Activated CD8-positive, alpha-beta memory T cell treated with anti-CD3 and anti-CD28 coated beads, Interleukin-2, amount 50 U/mL, for 24 hours (primary cell): Measurements from ENCODE around the gene SLC1A7.

ENCODE experiments used
- DNase-seq: peaks from one replicate; pipeline ENCODE4 v3.0.0-alpha.2; 2020; ENCODE audit errors: extremely low read depth

Gene SLC1A7

DNA sequence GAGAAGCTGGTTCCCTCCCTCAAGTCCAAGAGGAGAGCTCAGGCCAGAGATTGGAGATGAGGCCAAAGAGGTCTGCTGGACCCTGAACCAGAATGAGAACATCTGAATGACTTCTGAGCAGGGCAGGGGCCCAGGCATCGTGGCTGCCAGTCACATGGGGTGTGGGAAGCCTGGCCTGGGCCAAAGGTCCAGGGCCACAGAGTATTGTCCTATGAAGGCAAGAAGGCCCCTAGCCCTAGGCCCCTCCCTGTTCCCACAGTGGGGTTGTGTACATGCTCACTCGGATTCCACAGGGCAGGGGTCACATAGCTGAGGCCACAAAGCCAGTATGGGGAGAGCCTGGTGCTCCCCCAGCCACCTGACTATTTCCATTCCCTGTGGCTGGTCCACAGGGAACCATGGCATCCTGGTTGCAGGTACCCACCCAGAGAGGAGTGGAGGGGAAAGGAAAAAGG lies 18.5 kb upstream of the SLC1A7 start:
- no peak for DNase-seq

DNA sequence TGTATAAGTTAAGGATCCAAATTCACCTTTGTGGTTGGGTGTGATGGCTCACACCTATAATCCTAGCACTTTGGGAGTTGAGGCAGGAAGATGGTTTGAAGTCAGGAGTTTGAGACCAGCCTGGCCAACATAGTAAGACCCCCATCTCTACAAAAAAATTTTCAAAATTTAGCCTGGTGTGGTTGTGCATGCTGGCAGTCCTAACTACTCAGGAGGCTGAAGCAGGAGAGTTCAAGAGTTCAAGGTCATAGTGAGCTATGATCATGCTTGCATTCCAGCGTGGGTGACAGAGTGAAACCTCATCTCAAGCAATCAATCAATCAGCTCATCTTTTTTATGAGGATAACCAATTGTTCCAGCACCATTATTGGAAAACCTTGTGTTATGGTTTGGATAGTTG lies 16.5 kb upstream of the SLC1A7 start:
- no peak for DNase-seq

DNA sequence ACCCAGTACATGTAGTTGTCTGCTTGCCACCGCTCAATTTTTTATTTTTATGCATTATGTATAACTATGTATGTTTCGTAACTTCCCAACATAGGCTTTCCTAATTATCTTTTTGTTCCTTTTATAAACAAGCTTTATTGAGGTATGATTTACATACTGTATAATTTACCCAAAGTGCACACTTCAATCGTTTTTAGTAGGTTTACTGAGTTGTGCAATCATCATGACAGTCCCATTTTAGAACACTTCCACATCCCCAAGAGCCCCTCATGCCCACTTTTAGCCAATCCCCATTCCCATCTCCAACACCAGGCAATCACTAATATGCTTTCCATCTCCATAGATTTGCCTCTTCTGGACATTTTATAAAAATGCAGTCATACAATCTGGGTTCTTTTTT lies 14.3 kb upstream of the SLC1A7 start:
- DNase-seq, result no peak

DNA sequence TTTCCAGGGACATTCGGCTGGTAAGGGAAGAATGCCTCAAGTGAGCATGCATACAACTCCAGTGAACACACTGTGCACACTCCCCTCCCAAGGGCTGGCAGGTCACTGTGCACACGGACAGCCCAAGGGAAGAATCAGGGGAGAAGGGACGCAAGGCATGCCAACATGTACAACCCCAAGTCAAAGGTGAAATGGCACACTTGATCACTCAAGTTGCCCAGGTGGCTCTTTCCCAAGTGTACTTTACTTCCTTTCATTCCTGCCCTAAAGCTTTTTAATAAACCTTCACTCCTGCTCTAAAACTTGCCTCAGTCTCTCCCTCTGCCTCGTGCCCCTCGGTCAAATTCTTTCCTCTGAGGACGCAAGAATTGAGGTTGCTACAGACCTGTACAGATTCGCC lies 13.5 kb upstream of the SLC1A7 start:
- DNase-seq, result no peak

DNA sequence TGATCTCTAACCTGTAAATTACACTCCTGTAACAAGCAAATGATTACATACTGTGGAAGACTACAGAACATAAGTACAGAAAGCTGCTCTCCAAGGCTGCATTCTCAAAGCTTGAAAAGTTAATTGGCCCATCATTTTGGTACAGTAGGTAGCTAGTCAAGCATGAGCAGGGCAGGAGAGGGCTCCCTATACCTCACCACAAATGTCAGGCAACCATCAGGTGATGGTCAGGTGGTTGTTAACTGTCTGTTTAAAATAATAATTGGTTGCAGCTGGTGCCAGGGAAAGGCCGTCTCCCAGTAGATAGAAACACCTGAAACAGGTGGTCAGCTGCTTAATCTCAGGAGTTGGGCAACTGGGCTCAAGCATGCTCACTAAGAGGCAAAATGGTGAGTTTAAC lies 13.1 kb upstream of the SLC1A7 start:
- no peak for DNase-seq

DNA sequence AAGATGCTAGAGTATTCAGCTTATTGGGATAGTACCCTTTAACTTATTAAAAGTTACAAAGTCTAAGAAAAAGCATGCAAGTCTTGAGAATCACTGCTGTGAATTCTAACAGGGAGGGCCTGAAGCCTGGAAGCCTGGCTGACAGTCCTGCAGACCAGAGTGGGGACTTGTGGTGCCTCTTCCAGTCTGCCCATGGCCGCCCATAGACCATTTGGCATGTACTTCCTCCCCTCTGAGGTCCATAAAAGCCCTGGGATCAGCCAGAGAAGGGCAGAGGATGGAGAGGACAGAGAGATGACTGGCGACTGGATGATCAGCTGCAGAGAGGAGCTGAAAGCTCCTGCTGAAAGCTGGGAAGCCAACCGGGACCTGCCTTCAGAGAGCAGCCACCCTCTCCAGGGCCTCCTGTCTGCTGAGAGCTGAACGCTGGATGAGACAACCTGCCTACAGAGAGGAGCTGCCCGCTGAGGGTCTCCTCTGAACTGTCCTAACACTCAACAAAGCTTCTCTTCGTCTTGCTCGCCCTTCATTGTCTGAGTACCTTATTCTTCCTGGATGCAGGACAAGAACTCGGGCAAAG lies 12.5 kb upstream of the SLC1A7 start:
- DNase-seq, result no peak

DNA sequence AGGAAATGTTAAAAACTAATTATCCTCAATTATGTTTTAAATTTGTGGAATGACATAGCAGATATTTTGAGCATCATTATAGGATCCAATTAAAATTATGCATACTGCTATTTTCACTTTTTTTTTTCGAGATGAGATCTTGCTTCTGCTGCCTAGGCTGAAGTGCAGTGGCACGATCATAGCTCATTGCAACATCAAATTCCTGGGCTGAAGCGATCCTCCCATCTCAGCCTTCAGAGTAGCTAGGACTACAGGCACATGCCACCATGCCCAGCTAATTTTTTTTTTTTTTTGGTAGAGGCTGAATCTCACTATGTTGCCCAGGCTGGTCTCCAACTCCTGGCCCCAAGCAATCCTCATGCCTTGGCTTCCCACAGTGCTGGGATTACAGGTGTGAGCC lies 11.3 kb upstream of the SLC1A7 start:
- no peak for DNase-seq

DNA sequence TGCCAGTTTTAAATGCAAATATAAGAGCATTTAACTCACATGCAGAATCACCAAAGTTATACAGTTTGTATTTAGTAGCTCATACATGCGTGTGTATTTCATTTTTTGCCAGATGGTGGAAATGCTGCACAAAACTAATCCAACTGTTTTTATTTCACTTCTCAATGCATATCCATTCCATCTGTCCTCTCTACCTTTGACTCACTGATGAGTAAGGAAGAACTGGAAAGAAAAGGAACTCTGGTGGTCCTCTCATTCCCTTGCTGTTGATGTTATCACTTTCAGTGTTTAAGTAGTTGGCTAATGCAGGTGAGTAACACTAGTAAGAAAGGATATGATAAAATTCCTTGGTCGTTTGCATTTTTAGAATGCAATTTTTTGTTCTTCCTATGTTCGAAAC lies 5.7 kb upstream of the SLC1A7 start:
- DNase-seq, result no peak

DNA sequence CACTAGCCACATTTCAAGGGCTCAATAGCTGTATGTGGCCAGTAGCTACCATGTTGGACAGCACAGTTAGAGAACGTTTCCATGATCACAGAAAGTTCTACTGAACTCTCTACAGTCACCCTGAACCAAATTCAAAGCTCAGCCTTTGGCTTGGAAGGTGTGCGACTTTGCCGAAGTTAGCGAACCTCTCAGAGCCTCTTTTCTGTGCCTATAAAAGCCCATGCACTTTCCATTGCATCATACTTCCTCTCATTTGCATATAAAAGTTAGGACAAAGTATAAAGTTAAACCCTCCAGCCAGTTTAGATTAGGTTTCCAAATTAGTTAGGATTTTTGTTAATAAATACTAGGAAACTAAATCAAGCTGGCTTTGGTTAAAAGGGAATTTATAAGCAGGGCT lies 4.7 kb upstream of the SLC1A7 start:
- no peak for DNase-seq

DNA sequence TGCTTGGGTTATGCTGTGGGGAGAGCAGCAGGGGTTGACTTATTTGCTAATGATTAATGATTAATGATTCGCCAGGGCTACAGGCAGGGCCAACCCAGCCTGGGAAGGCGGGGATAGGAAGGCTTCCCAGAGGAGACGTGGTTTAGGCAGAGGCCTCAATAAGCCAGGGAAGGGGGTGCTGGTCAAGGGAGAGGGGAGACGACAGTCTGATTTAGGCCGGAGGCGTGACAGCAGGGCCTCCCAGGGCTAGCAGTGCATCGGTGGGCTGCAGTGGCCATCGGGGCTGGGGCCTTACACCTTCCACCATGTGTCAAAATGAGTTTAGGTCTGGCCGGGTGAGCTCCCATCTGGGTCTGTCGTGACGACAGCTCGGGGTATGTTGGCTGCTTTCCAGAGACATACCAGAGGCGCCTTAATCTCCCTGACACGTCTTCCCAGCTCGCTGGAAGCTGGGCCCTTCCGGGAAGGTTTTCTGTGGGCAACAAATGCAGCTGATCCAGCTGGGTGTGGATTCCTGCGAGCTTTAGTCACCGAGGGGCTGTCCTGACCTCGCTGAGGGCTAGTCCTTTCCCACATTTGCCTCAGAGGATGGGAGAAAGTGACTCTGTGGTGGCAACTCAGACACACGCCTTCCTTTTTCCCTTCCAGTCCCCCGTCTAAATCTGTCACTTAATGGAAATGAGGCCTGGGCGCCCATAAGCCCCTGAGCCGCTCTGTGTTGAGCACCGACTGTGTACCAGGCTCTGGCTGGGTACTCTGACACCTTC lies 3.7 kb upstream of the SLC1A7 start:
- no peak for DNase-seq

DNA sequence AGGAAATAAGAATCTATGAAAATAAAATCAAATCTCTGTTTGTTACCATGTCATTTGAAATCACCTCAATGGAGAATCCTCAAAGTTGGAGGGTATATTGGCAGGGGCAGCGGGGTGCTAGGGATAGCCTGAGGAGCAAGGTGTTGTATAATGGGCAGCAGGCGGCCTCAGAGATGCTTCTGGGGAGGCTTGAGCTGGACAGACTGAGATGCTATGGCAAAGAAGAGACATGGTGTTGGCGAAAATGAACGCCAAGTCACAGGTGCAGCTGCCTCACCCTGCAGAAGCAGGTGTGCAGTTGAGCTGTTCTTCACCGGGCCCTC lies 3.1 kb upstream of the SLC1A7 start:
- DNase-seq, result no peak

DNA sequence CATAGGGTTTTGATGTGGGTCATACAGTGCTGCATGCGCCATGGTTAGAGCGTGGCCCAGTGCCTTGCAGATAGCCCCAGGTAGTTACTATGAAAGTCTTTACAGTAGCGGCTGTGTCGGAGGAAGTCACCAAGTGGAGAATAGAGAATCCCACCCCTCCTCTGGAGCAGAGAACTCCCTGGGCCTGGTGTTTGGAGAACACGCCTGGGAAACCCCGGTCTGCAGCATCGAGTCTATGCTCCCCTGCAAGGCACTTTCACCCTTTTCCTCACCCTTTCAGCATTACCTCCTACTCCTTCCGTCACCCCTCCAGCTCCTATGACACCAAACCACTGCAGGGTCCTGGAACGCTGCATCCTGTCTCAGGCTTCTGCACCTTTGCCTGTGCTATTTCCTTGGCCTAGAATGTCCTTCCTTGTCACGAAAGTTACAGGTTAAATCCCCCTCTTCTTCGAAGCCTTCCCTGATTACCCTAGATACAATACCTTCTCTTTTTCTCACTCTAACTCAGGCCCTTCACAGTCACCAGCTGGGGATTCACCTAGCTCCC lies 2.7 kb upstream of the SLC1A7 start:
- no peak for DNase-seq

DNA sequence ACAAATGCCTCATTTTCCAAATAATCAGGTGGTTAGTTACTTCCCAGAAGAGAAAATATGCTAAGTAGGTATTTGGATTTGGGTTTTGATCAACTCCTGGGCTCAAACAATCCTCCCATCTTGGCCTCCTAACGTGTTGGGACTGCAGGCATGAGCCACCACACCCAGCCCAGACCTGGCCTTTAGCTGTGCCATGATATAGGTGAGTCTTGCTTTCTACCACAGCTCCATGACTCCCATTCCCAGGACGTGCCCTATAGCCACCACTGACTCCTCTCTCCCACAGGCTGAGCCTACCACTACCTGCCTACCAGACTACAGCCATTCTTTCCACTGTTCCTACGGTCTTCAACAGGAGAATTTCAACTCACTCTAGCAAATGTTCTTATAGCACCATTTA lies 1.8 kb upstream of the SLC1A7 start:
- no peak for DNase-seq

DNA sequence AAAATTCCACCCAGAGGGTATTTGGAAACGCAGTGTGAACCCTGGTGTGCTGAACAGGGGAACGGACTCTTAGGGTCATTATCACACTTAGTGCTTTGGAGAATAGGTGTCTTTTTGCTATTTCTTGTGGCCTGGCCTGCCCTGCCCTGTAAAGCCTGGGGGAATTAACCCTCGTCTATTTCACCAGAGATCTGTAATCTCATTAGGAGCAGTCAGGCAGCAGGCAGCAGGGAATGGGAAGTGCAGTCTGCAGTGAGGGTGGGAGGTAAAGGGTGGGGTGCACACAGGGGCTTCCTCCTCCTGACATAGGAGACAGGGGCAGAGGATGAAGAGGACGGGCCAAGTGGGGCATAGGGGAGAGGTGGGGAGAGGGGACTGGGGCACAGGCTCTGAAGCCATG lies 1.1 kb upstream of the SLC1A7 start:
- no peak for DNase-seq

DNA sequence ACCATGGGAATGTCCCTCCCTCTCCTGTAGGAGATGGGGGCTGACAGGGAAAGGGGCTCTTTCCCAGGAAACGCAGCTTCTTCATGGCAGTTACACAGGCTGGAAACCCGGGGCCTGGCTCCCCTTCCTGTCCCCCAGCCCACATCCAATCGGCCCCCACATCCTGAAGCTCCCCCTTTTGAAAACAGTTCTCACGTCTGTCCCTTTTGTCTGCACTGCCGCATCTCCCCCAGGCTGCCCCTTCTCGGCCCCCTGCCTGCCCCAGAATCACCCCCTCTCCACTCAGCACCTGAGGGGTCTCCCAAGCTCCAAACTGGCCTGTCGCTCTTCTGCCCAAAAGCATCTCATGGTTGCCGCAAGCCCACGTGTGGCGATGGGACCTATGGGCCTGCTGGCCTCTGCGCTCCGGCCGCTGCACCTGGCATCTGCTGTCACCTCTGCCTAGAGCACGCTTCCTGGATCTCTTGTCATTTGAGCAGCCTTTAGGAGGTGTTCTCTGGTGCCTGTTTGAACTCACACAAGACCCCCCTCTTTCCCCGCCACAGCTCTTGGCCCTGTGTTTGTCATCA lies 867 bp downstream of the SLC1A7 start:
- DNase-seq, result no peak

DNA sequence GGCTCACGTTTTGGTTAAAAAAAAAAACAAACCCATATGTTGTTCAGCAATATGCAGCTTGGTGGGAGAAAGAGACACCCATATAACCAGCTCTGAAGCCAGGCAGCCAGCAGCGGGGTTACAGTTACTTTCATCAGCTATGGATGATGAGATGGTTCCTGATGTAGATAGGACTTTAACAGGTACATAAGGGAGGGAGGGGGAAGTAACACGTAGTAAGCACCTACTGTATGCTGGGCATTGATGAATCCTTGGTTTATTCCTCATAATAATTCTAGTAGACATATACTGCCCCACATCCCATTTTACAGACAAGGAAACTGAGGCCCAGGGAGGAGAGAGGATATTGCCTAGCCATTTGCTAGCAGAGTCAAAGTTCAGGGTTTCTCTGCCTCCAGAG lies 2.0 kb downstream of the SLC1A7 start:
- DNase-seq, result no peak

DNA sequence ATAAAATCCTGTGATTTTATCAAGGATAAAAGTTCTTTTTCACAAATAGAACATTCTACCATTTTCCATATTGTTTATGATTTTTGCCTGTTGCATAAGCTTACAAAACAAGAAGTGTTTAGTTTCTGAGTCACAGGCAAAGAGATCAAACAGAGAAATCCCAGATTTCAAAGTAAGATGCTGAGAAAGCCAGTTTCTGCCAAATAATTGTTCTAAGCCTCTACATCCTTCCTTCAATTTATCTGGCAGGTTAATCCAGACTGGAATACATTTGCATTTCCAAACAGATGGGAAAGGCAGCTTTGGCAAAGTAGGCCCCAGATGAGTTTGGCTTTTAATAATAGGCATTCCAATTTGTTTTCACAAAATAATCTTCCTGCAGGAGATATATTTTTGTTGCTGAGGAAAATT lies 2.5 kb downstream of the SLC1A7 start:
- DNase-seq, result no peak

DNA sequence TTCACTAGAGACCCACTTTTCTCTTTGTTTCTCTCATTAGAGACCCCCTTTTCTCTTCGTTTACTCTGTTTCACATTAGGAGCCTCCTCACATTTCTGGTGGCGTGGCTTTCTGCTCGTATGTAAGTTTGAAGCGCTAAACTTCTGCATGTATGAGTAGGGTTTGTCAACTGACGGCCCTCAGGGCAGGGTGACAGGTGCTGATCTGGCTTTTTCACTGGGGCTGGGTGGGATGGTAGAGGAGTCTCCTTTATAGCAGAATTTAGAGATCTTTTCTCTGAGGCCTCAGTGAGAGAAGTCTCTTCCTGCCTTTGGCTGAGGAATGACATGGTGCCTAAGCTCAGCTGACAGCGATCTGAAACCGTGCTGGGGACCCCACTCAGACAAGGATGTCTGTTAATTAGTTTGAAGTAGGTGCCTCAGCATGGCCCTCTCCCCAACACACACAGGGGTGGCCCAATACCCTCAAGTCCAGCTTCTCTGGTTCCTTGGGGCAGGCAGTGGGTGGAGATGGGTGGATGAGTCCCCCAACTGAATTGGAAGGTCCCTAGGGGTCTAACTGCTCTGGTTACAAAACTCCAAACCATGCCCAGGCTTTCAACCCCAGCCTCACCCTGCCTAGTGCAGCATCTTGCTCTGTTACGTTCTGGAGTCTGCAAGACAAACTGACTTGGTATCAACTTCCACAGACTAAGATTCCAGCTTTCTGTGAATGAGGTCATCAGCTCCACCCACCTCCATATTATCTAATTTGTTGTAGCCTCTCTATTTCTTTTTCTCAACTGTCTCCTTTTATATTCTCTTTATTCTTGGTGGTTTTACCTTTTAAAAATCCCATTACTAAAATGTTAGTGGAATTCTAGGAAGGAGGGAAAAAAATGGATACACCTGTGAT lies 3.2 kb downstream of the SLC1A7 start:
- DNase-seq, result no peak

DNA sequence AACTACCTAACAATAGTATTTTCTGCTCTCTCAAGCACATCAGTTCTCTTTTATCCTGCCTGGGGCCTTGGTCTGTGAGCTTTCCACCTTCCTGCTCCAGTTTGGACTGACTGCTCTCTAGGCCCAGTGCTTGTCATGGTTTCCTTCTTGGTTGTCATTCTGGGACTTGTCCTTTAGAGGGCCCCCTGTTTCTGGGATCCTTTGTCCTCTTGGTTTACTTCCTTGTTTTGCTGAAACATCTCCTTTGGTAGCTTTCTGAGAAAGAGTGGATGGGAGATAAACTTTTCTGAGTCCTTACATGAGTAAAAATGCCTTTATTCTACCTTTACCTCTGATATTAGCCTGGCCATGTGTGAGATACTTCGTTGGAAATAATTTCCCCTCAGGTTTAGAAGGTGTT lies 4.7 kb downstream of the SLC1A7 start:
- DNase-seq, result no peak

DNA sequence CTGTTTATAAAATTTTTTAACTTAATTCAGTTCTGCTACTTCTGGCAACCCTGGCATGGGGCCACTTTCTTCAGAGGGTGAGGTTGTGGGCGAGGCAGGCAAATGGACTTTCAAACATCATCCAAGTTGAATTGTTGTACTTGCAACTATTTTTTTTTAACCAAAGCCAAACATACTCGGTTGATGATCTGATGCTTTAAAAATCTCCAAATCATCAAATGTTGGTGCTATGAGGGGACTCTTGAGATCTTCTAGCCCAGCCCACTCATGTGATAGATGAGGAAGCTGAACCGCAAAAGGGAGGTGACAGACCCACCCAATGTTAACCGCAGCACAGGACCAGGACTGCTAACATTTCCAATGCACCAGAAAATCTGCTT lies 6.7 kb downstream of the SLC1A7 start:
- no peak for DNase-seq

DNA sequence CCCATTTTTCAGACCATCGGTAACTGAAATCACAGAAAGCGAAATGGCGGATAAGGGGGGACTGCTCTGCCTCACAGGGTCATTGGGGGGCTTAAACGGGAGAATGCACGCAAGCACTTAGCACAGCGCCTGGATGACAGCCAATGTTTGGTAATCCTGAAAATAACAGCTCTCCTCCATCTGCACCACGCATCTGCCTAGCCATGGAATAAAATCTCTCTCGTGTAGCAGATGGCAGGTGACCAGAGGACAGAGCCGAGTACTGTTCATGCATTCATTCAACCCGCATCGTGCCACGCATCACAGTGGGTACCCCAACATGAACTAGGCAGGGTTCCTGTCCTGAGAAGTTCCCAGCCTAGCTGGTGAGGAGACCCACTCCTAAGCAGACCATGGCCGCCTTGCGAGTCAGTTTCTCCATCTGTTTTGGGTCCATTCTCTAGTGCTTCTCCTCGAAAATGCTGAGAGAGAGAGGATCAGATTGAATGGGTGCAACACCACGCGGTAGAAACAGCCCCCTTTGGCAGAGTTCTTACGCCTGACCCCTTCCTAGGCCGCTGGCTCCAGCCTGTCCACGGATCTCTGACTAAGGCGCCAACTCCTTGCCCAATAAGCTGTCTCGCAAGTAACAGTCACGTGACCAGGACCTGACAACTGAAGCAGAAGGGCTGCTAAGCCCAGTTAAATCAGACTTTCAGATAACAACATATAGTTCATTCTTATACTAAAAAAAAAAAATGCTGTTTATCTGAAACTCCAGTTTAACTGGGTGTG lies 7.3 kb downstream of the SLC1A7 start:
- no peak for DNase-seq

DNA sequence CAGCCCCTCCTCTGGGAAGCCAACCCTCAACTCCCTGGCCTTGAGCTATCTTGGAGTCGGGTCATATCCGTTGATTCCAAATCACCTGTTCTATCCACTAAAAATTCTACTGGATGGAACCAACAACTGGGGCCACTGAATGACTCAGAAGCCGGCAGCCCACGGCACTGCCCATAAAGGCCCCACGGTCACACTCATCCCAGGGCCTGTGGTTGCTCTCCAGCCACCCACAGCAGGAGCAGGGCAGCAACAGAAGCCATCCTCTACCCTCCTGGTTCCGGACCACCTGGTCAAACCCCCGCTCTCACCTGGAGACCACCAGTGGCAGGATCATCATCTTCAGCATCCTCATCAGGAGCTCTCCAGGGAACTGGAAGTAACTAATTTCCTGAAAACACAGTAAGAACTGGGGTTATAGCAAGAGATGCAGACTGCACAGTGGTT lies 8.4 kb downstream of the SLC1A7 start:
- DNase-seq, result no peak
